ENCODE data around the gene NEGR1.
"Not testable (repeated sequence)": the region's sequence is repeated elsewhere in the genome, so short reads cannot be mapped to it uniquely, and the experiment has no call there.

The NEGR1 gene

DNA sequence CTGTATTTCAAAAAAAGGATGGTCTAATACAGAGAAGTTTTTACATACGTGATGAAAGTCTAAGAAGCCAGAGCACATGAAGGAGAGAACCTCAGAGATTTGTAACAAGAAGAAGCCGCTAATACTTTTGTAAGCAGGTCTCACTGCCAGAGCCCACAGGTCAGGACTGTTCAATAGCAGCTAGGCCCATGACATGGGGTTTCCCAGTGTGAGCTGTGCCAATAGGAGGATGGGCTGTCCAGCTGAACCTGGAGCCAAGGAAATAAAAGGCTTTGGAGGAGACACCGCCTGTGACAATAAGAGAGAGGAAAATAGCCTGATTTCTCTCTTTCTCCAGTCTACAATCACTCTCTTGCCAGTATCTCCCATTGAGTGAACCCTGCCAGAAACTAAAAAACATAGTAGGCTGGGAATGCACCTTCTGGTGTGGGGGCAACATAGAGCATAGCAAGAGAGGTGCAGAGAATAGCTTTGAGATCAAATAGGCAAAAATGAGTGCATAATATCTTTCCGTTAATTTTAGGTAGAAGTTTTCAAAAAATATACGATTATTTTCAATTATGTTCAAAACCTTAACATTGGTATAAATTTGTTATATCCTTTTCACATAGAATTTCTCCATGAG, 360.3 kb downstream of the NEGR1 start:
- no peak for DNase-seq

DNA sequence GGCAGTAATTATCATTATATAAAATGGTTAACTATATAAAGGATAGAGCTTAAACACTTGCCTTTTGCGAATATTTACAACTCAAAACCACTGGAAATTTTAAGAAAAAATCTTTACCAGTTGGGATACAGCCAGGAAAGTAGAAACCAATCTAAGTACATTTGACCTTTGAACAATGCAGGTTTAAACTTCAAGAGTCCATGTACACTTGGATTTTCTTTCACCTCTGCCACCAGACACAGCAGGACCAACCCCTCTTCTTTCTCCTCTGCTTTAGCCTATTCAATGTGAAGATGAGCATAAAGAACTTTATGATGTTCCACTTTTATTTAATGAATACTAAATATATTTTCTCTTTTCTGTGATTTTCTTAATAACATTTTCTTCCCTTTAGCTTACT, 361.1 kb downstream of the NEGR1 start:
- no peak for DNase-seq

DNA sequence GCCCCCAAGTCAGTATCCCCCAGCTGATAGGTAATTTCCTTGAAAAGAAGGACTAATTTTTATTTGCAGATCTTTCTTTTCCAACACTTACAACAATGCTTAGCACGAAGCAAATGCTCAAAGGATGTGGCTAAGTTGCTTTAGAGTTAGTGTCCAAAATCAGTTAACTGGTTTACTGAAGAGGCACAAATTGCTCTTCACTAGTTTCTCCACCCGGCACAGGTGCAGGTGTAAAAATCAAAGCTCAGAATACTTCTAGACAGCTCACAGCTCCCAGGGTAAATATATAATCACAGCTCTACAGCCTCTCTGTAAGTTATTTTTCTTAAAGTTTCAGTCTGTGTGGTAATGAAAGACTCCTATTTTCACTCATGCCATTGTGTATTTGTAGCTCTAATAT, 361.8 kb downstream of the NEGR1 start:
- no peak for DNase-seq

DNA sequence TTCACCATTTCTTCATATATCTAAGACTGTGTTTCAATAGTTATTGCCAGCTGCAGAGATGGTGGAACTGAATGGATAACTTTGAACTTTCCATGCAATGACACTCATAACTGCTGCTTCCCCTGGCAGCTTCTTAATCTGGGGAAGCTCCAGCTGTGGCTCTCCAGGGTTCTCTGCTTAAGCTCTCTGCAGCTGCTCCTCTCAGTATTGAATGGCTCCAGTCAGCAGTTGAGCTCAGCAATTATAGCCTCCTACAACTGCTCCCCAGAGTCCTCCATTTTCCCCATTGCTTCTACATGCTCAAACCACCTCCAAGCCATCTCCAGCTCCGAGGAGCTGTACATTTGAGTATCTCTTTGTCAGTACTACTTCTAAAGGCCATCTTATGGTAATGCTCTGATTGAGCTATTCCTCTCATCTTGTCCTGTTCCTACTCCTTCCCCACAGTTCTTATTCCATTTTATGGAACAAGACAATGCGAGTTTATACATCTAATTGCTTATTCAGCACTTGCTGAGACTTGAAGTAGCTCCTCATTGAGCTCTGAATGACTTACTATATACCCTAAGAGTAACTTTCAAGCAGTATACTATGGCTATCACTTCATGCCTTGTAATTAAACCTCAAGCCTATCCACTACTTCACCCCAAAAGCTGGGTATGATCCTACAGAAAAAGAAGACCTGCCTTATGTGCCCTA, 362.4 kb downstream of the NEGR1 start:
- DNase-seq = no peak

DNA sequence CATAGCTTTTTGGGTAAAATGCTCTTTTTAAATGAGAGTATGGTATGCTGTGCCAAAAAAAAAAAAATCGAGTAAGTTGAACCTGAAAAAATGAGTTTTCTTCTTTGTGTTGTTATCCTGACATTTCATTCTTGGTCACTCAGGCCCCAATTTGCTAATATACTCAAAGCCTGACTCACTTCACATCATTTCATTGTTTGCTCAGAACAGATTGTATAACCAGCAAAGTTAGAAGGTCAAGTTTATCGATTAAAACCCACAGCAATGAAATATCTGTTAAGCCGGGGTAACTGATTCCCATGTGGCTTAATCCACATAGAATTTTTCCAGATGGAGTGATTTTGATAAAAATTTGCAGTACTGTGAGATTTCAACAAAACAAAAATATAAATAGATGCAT, 363.7 kb downstream of the NEGR1 start:
- no peak for DNase-seq

DNA sequence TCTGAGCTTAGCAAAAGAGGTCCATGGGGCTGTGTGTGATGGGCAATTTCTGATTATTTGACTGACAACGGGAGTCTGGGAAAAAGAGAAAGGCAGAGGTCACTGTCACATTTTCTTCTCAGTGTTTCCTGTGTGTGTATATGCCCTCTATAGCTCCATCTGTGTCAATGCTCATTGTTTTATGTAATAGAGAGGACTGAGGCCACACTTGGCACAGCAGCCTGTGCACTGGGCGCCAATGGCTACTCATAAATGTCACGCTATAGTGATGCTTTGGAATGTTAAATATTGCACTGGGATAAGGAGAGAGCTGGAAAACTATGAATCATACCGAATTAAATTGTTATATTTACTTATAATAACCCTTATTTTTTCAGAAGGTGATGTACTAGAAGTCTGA, 365.4 kb downstream of the NEGR1 start:
- no peak for DNase-seq

DNA sequence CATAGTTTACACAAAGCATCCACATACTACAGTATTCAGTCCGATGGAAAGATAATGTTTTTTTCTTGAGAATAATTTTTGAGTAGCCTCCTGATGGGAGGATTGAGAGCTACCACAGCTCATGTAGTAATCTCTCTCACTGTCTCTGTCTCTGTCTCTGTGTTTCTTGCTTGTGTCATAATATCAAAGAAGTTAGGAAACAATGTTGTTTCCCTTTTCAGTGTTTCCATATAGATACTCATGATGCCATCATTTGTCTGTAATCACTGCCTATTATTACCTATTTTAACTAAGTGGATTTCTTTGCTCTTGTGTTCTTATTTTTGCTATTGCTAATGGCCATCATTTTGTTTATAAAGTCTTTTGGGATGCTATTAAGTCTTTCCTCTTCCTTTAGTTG, 367.7 kb downstream of the NEGR1 start:
- DNase-seq = no peak

DNA sequence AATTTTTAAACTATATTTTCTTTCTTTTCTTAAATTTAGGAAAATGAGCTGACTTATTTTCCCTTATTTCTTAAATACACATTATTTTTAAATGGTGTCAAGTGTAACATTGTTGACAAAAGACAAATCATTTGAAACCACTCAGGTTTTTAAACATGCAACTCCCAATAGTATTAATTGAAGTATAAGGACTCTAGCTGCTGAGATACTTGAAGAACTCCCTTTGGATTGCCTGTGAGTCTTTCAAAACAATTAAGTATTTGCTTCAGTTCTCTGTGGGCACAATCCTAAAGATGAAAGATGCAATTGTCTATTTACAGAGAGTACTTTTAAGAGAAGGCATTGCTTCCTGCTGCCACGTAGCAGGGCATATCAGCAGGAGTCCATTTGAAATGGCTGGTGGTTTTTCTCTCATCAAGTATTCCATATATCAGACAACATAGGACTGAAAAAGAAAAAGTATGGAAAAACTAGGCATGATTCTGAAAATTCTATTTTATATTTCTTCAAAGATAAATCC, 373.4 kb downstream of the NEGR1 start:
- DNase-seq = no peak

DNA sequence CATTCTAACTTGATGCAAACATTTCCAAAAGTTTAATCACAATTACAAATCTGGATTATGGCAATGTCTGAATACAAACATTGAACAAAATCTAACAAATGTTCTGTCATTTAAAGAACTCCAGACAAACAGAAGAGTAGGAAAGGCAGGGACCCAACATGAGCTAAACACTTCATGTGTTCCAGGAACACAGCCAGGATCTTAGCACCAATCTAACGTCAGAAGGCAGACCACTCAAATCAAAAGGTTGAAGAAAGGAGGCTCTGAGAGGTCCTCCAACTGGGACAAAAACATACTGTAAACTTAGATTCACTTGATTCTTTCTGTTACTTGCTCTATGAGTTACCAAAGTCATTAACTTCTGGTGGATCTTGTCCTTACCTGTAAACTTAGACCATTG, 374.0 kb downstream of the NEGR1 start:
- DNase-seq = no peak

DNA sequence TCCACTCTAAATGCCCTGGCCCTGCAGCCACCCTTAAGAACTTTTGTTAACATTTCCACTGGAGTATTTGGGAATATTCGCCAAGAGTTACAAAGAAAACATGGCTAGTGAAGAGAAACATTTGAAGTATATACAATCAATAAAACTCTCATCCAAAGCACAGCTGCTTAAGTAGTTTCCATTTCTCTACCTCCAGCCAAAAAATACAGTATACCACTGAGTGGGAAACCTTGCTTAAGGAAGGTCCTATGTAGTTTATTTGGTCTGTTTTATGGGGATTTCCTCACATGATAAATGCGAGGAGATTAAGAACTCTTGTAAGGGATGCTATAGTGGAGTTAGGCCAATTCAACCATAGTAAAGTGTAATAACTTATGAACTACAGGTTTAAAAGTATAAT, 382.5 kb downstream of the NEGR1 start:
- DNase-seq = no peak

DNA sequence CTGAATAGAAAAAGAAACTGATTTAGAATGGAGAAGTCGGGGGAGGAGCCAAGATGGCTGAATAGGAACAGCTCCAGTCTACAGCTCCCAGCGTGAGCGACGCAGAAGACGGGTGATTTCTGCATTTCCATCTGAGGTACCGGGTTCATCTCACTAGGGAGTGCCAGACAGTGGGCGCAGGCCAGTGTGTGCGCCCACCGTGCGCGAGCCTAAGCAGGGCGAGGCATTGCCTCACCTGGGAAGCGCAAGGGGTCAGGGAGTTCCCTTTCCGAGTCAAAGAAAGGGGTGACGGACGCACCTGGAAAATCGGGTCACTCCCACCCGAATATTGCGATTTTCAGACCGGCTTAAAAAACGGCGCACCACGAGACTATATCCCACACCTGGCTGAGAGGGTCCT, 394.2 kb downstream of the NEGR1 start:
- DNase-seq = not testable (repeated sequence)

DNA sequence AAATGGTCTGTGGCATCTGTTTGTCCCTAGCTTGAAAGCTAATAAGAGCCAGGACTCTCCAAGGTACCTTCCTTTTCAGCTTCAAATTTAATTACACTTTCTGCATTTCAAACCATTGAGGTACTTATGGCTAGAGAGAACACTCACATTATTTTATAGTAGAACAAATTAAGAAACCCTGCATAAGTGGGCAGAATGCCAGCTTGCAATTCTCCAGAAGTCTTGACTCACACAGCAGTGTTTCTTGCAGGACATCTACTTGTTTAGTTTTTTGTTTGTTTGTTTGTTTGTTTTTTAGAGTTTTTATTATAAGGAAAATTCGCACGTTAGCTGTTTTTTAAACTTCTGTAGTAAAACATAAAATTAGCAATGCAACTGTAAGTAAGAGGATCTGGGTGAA, 397.2 kb downstream of the NEGR1 start:
- DNase-seq = no peak

DNA sequence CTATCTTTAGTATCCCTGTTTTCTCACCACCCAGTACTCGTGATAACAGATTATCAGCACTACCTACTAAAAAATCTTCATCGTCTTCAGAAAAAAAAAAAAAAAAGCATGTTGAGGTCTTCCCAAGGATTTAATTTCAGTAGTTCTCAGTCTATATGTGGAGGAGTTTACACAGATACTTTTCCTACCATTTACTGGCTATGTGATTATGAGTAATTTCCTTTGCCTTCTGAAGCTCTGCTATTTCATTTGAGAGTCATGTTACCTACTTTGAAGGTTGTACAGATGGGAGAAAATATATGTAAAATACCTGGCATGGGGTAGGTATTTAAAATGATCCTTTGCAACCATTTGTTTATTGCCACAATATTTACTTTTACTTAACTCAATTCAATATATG, 399.7 kb downstream of the NEGR1 start:
- DNase-seq = no peak

DNA sequence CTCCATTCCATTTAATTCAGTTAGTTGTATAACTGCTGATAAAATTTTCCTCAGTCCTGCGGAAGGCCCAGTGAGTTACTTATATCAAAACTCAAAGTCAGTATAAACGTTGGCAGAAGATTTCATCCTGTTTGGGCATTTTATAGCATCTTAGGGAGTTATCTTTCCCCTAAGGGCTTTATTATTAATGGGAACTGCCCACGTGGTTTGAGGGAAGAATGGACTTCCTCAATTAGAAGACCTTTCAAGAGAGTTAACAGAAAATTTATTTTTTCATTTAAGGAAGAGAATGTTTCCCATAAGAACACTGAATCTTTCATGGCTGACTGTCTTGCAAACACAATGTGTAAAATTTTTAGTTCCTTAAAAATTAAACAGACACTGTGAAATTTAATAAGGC, 400.1 kb downstream of the NEGR1 start:
- no peak for DNase-seq

DNA sequence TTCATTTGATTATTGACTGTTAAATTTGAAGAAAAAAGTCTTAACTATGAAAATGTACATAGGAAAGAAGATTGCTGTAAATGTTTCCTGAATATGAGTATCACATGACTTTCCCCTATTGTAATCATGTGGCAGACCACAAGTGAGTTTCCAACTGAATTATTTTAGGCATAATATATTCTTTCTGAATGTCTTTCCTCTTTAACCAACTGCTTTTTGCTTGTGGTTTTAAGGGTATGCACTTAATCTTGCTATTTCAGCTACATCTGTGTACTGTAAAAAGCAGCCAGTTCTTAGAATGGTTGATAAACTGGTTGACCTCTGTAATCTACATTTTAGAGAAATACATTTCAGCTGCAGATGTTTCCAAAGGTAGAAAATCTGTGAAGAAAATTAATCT, 400.7 kb downstream of the NEGR1 start:
- DNase-seq = no peak

DNA sequence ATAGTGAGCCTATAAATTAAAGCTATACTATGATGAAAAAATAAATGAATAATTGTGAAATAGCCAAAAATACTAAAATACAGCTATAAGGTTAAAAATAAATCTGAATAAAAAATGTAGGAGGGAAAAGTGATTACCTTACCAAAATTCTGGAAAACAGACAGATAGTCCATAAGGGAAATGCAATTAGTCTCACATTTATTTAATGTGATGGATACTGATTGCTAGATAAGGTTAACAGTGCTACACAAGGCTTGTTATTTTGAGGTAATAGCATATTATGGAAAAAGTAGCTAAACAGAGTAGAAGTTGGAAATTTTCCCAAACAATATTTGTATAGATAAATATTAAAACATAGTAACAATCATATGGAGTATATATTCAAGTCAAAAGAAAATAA, 413.0 kb downstream of the NEGR1 start:
- DNase-seq = no peak

DNA sequence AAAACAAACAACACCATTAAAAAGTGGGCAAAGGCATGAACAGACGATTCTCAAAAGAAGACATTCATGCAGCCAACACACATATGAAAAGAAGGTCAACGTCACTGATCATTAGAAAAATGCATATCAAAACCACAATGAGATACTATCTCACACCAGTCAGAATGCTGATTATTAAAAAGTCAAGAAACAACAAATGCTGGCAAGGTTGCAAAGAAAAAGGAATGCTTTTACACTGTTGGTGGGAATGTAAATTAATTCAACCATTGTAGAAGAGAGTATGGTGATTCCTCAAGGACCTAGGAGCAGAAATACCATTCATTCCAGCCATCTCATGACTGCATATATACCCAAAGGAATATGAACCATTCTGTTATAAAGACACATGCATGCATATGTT, 419.6 kb downstream of the NEGR1 start:
- no peak for DNase-seq

DNA sequence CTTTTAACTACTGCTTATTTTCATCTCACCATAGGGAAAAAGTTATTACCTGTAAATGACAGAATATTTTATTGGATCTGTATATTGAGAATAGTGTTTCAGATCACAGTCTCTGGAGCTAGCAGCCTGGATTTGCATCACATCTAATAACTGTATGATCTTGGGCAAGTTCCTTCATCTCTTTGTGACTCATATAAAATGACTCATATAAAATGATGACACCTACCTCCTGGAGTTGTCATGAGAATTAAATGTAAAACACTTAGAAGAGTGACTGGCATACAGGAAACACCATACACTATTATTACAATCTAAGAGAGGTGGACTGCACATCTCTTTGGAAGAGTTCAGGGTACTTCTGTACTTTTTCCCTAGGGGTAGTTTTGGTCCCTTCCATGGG, 421.3 kb downstream of the NEGR1 start:
- no peak for DNase-seq

DNA sequence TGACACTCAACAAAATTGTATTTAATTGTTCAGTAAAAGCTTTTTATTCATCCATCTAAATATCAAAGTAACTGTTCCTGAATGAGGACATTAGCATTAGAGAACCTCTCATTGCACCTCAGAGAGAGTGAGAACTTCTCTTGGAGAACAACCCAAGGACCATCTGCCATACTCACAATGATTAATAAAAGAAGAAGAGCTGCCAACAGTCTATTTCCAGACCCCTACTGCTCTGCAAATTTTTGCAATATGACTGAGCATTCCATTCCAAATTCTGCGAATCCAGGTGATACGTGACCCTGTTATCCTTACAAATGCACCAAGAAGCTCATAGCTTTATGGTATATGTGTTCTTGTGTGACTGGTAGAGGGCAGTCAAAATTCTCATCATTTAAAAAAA, 422.5 kb downstream of the NEGR1 start:
- no peak for DNase-seq

DNA sequence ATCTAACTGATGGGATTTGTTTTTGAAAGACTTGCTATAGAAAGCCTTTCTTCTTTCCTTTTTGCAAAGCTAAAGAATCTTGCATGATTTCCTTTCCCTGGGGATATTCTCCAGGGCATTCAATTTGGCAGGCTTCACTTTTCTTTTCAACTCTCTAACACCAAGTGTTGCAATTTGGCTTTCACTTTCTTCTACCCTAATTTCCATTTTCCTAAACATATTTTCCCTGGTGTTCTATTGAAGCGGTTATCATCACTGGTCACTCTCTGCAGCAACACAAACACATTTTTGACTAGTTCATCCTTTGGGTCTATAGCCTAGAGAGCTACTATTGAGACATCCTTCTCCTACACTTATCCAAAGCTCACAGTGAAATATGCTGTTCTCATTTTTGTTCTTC, 424.5 kb downstream of the NEGR1 start:
- DNase-seq = no peak

DNA sequence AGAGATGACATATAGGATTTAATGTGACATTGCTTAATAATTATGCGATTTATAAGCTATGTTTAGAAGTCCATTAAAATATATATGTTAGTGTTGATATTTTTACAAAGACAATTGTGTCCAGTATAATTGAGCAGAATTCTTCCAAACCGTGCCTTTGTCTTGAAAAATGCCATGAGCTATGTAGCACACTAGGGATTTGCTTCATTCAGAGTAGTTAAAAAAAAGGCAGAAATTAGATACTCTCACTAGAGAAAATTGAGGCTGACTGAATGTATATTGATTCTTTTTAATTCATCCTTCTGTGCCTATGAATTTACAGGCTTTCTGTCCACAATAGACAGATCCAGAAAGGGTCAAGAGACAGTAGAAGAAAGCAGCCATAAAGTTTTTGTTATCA, 429.0 kb downstream of the NEGR1 start:
- DNase-seq = no peak

DNA sequence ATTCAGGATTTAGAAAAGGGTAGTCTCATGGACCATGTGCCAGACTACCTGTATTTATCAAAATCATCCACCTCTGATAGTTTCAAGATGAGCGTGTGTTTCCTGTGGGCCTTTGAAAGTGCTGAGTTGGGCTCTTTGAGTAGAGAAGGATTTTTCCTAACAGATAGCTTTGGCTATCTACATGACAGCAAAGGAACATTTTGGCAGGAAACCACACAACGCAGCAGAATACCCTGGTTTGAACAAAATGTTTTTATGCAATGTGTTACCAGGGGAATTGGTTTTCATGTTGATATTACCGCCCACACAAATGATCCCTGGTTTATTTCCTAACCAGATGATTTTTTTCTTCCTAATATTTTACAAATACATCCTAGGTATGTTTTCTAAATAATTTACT, 431.4 kb downstream of the NEGR1 start:
- no peak for DNase-seq

DNA sequence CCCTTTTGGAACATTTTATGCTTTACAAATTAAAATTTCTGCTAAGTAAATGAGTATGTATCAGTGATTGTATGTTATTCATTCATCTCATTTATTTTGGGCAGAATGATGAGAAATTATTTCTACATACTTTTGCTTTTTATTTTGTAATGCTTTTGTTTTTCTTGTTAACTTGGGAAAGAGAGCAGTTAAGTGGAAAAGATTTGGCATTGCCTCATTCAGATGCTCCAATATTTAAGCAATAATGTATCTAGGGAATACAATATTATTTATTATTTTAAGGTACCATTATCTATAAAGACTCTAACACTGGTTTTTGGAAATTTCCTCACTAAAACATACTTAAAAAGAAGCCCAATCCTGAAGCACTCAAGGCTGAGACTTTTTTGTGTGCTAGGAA, 431.8 kb downstream of the NEGR1 start:
- DNase-seq = no peak

DNA sequence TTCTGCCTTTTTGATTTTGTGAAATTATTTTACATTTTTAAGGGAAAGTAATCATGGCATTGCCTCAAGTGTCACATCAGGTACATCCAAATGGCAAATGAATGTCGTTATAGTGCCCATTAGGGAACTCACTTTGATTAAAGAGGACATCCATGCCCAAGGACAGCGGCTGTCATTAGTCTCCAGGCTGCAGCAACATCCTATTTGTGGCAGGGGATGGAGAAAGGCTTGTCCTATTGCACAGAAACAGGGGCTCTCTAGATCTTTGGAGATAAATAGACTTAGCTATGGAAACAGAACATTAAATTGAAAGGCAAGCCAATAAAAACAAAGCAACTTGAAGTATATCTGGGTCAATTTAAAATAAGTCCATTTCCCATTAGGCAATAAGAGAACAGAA, 439.3 kb downstream of the NEGR1 start:
- DNase-seq = no peak

DNA sequence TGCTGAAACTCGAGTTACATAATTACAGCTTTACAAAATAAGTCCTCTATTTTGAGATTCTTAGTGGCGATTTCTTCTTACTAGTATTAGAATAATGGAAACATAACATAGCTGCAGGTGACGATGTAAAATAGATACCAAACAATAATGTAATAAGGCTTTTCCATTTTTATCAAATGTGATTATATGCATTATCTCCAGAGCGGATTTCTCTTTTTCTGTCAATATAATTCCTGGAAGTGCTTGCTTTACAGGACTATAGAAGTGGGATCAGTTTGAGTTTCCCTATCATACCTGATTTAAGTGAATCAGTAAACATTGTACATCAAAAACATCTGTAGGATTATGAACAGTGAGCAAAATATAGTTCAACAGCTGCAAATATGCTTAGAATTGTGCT, 442.5 kb downstream of the NEGR1 start:
- DNase-seq = no peak
